Left renal cortex interstitium (tissue), 4 donors: ENCODE measurements around the gene CMTR1. TPM values are rescaled to one million over a fixed set of nuclear protein-coding genes. Genes with fewer than 3 reads are reported as not detected.
"Not testable (repeated sequence)": the region's sequence is repeated elsewhere in the genome, so short reads cannot be mapped to it uniquely, and the experiment has no call there.

Experiments
- DNase-seq, 4 donors: peaks; one replicate each; pipeline ENCODE4 v3.0.0-alpha.2; 2013; ENCODE audit warnings: low read depth in 4 of 4, low spot score in 2 of 4, missing footprints in 1 of 4
- polyA plus RNA-seq, 4 donors: library from polyadenylated mRNA; unstranded; fragments of 120-200 nt; gene quantifications; one replicate each; pipeline ENCODE4 v1.2.1, GENCODE V29; 2013; ENCODE audit not compliant: insufficient read length in 4 of 4

CMTR1 gene
- polyA plus RNA-seq, 4 donors = 43.4 to 51.7 (median 46.9) TPM

GRCh38 chr6:37490536-37491170 is 57.6 kb downstream of the CMTR1 start:
- DNase-seq = no peak

GRCh38 chr6:37491171-37491829 is 58.3 kb downstream of the CMTR1 start:
- DNase-seq = no peak

DNA sequence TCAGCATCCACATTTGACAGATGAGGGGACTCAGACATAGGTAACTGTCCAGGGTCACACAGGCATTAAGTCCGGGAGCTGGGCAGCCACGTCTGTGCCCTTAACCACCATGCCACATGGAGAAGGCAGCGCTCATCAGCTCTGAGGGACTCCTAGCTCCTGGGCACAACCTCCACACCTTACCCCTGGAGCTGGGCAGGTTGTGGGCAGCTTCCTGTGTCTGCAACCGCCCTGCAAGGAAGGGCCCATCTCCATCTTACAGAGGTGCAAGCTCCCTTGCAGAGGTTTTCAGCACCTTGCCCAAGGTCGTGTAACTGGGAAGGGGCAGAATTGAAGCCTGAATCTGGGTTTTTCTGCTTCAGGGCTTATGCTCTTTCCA is 58.8 kb downstream of the CMTR1 start:
- DNase-seq = no peak

GRCh38 chr6:37492236-37492972 is 59.4 kb downstream of the CMTR1 start:
- no peak for DNase-seq

- no peak for DNase-seq
Observed at GRCh38 chr6:37492991-37493660, 60.1 kb downstream of the CMTR1 start.

DNA sequence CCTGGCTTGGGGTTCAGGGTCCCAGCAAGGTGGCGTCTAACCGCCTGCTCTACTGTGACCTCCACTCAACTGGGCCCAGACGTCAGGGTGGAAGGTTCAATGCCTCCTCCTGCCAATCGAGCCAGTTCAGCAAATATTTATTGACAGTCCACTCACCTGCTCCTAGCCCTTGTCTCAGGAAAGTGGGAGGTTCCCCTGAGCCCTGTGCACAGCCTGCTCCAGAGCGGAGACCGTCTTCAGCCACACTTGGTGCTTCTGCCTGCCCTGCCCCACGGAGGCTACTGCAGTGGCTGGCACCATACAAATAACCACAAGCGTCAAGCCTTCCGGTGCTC is 60.6 kb downstream of the CMTR1 start:
- DNase-seq = no peak

DNA sequence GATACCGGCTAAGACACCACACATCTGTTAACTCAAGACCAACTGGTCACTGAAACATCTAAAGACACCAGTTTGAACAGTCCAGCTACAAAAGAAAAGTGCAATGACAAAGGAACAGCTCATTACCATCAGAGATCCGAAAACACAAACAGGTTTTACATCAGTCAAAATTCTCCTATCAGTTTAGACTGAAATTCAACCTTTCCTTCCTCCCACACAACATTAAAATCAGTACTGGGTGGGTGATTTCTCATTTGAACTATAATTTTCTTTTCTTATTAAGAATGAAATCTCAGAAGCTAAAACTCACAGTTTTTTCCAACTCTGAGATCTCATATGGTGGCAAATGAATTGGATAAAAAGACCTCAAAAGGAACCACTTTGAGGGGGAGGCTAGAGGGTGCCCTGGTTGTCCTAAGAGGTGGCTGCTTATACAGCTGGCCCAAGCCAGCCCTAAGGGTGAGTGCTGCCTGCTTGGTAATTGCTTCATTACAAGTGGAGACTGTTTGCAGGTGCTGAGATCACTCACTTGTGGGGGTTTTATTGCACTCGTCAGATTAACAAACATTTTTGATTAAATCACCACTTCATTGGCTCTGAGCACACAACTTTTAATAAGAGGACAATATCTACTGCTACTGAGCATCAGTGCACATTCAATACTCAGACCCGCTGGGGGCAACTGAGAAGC is 62.4 kb downstream of the CMTR1 start:
- no peak for DNase-seq

GRCh38 chr6:37496951-37497885 is 64.2 kb downstream of the CMTR1 start:
- no peak for DNase-seq

DNA sequence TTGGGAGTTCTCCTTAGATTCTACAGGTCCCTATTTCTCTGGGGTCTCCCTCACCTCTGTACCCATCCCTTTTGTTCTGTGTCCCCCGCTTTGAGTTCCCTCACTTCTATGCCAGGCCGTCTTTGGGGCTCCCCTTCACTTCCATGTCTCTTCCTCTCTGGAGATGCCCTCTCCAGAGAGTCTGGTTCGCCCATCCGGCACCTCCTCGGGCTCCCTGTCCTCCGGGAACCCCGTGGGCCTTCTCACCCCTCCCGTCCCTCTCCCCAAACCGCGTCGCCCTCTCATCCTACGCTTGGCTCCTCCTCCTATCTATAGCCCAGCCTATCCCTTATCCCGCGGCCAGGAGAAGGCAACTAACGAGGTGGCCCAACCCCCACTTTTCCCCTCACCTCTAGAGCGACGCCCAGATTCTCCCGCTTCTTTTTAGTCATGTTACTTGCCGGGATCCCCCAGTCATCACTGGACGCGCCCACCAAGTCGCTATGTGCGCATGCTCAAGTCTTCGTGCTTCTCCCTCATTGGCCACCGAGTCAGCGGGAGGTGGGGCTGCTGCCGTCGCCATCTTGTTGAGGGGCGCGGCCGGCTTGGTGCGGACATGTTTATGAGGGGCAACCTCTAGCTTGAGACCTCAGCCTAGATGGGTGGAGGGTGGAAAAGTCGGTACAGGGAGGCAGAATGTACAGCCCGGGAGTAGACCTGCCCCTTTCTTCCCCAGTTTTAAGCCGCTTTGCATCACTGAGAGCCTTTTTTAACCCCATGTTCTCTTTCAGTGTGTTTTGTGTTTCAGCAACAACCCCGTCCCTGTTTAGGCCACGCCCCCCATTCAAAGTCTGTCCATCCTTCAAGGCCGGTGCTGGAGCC is 66.6 kb downstream of the CMTR1 start, which contains the start of gene CCDC167:
CCDC167 (minus strand) TSS at position 461 of the 861 bp plus-strand sequence; CDS start at position 431, 30 bp downstream.
- peak; percentile 82 to 97 (median 90) for DNase-seq

GRCh38 chr6:37500294-37500608 is 67.2 kb downstream of the CMTR1 start:
- DNase-seq = no peak

GRCh38 chr6:37500904-37501303 is 67.9 kb downstream of the CMTR1 start:
- not testable (repeated sequence) for DNase-seq

- DNase-seq = no peak
Observed at GRCh38 chr6:37501632-37502491, 68.8 kb downstream of the CMTR1 start.

- DNase-seq = no peak
Observed at GRCh38 chr6:37502703-37503291, 69.8 kb downstream of the CMTR1 start.

DNA sequence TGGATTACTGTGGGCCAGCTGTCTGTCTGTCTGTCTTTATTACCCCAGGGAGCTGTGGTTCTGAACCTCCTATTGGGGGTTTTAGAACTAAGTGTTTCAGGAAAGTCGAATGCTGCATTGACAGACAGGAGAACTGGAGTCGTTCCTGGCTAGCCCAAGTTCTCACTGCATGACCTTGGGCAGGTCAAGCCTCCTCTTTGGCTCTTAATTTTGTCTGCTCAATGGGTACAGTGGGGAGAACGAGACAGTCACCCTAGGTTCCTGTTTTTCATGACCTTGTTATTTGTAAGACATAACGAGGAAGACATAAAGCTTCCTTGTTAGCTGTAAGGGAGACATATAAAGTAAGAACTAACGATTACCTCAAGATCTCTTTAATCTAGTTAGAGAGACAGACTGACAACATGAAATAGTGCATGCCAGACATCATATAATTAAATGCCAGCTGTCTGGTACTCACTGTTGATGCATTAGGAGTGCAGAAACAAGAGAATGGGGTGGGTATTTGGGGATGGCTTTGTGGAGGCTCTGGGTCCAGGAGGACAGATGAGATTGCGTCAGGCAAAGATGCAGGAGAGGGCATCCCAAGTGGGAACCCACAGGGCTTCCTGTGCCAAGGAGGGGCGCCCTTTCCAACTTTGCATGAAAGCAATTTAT is 70.4 kb downstream of the CMTR1 start:
- no peak for DNase-seq

- DNase-seq = no peak
Observed at GRCh38 chr6:37504024-37504423, 71.0 kb downstream of the CMTR1 start.

- DNase-seq = no peak
Observed at GRCh38 chr6:37506479-37506878, 73.5 kb downstream of the CMTR1 start.

DNA sequence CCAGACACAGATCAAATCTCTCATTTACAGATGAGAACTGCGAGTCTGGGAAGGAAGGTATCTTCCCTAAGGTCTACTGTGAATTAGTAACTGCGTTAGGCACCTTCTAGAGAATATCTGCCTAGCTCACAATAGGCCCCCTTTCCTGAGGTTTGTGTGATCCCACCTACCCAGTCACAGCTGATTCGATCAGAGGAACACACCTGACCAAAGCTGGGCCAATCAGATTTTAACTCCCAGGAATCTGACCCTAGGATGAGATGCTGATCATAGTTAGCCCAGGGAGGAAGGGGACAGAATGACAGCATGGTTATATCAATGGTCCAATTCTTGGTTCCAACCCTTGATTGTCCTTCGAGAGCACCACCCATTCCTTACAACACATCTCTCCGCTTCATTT is 74.1 kb downstream of the CMTR1 start:
- DNase-seq = no peak
